ENCODE data around the gene C3orf52.

The C3orf52 gene

DNA sequence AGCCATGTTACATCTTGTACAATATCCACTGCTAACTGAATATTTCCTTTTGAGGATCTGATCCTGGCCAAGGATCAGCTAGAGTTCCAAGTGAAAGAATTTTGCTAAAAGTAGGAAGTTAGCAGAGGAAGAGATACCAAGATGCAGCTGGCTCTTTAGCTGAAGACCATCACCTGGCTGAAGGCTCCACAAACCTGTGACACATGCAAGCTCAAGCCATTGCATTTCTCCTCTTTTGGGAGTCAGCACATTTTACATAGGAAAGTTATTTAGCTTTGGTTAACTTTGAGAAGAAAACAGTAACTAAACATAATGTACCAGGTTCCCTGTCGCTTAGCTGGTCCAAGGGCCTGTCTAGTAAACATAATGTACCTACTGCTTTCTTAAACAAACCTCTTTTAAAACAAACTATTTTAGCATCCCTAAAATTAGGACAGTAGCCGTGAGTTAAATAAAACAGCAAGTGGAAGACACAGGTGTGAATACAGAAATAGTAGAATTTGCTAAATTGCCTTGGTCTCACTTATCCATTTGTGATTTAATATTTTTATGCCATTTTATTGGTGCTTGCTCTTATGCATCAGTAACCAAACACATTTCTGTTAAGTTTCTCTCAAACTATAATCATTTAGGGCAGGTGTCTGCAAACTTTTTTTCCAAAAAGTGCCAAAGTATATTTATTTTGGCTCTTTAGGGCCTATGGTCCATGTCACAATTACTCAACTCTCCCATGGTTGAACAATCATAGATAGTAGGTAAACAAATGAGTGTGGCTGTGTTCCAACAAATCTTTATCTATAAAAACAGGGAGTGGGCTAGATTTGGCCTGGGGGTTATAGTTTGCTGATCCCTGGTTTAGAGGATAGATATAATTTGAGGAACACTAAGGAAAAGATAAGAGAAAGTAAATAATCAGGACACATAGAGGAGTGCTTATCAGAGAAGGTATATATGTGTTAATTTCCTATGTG lies 35.7 kb downstream of the C3orf52 start:
- peaks cover 26% of the 10 kb centered on the region for H3K36me3 ChIP-seq (ENCODE audit: low read length)
- peak overlapping the region; percentile 44 for H3K9ac ChIP-seq (ENCODE audit: low read length)
- no peak overlapping the region for H2AFZ ChIP-seq (ENCODE audit: low read depth, low read length, severe bottlenecking)
- H3K27ac ChIP-seq (ENCODE audit: low read depth, low read length): peak overlapping the region; percentile 99
- H3K9me3 ChIP-seq (ENCODE audit: insufficient read depth, low read length): no peaks in the 10 kb centered on the region
- H3K27me3 ChIP-seq (ENCODE audit: low read length): no peaks in the 10 kb centered on the region
- peaks cover 82% of the 10 kb centered on the region for H3F3A ChIP-seq (ENCODE audit: insufficient read depth)
- peak overlapping the region; percentile 85 for H3K4me2 ChIP-seq (ENCODE audit: low read depth, low read length, poor library complexity, severe bottlenecking)
- H3K9me2 ChIP-seq (replicated peaks; ENCODE audit: insufficient read depth, low read length): no peaks in the 10 kb centered on the region
- no peak for TF ChIP-seq EZH2phosphoT487 (conservative IDR thresholded peaks at IDR 0.05; ENCODE audit: low read length)
- TF ChIP-seq, protein P1, sequence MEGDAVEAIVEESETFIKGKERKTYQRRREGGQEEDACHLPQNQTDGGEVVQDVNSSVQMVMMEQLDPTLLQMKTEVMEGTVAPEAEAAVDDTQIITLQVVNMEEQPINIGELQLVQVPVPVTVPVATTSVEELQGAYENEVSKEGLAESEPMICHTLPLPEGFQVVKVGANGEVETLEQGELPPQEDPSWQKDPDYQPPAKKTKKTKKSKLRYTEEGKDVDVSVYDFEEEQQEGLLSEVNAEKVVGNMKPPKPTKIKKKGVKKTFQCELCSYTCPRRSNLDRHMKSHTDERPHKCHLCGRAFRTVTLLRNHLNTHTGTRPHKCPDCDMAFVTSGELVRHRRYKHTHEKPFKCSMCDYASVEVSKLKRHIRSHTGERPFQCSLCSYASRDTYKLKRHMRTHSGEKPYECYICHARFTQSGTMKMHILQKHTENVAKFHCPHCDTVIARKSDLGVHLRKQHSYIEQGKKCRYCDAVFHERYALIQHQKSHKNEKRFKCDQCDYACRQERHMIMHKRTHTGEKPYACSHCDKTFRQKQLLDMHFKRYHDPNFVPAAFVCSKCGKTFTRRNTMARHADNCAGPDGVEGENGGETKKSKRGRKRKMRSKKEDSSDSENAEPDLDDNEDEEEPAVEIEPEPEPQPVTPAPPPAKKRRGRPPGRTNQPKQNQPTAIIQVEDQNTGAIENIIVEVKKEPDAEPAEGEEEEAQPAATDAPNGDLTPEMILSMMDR (IDR thresholded peaks at IDR 0.05; ENCODE audit: insufficient read depth, low read length, poor library complexity, severe bottlenecking): no peak
- no peaks in the 10 kb centered on the region for H4K20me1 ChIP-seq (ENCODE audit: low read depth, low read length)
- peak overlapping the region; percentile 25 for H3K4me3 ChIP-seq (ENCODE audit: insufficient read depth, low read length, poor library complexity, severe bottlenecking)
- peaks cover 16% of the 10 kb centered on the region; the same call in 1 of the 2 replicates for H3K79me2 ChIP-seq (ENCODE audit: insufficient read depth, low read length)

DNA sequence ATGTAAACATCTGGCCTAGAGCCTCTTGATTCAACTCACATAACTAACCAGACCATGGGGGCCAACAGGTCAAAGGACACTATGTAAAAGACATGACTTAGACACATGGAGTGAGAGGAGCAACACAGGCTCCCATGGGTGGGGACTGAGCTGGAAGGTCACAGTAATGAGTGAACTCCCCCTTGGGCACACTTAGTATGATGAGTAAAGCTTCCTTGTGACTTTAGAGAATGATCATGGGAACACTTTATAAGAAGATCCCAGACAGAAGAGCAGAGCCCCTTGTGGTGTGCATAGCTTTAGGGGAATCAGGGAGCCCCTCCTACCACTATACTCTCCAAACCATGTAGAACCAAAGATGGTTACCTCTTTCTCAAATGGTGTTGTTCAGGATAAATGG lies 36.7 kb downstream of the C3orf52 start:
- TF ChIP-seq EZH2phosphoT487 (conservative IDR thresholded peaks at IDR 0.05; ENCODE audit: low read length): no peak
- TF ChIP-seq, protein P1 (IDR thresholded peaks at IDR 0.05; ENCODE audit: insufficient read depth, low read length, poor library complexity, severe bottlenecking): no peak
- H4K20me1 ChIP-seq (ENCODE audit: low read depth, low read length): no peaks in the 10 kb centered on the region
- no peak overlapping the region for H2AFZ ChIP-seq (ENCODE audit: low read depth, low read length, severe bottlenecking)
- no peaks in the 10 kb centered on the region for H3K9me2 ChIP-seq (replicated peaks; ENCODE audit: insufficient read depth, low read length)
- peak overlapping the region; percentile 85 for H3K4me2 ChIP-seq (ENCODE audit: low read depth, low read length, poor library complexity, severe bottlenecking)
- H3K9ac ChIP-seq (ENCODE audit: low read length): peak overlapping the region; percentile 17; the same call in 1 of the 2 replicates
- H3K27me3 ChIP-seq (ENCODE audit: low read length): no peaks in the 10 kb centered on the region
- H3K36me3 ChIP-seq (ENCODE audit: low read length): peaks cover 35% of the 10 kb centered on the region
- H3K9me3 ChIP-seq (ENCODE audit: insufficient read depth, low read length): no peaks in the 10 kb centered on the region
- peaks cover 26% of the 10 kb centered on the region for H3K79me2 ChIP-seq (ENCODE audit: insufficient read depth, low read length)
- no peak overlapping the region for H3K4me3 ChIP-seq (ENCODE audit: insufficient read depth, low read length, poor library complexity, severe bottlenecking)
- H3F3A ChIP-seq (ENCODE audit: insufficient read depth): peaks cover 82% of the 10 kb centered on the region
- H3K27ac ChIP-seq (ENCODE audit: low read depth, low read length): peak overlapping the region; percentile 99

DNA sequence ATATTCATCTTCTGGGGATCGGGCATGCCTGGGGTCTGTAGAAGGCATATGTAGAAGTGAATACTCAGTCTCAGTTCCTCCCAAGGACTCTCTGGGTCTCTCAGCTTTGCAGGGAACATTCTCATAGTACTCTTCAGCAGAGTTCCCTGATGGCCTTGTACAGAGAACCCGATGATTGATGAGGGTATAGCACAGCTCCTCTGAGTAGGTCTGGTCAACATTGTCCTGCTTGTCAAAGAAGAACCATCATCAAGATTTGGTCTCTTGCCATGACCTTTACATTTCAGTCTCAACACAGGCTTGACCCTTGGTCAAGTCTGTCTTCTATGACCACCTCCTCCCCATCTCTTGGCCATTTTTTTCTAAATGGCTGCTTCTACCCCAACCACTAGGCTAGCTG lies 37.4 kb downstream of the C3orf52 start:
- H3K4me3 ChIP-seq (ENCODE audit: insufficient read depth, low read length, poor library complexity, severe bottlenecking): no peak overlapping the region
- no peak overlapping the region for H2AFZ ChIP-seq (ENCODE audit: low read depth, low read length, severe bottlenecking)
- H3K27ac ChIP-seq (ENCODE audit: low read depth, low read length): peak overlapping the region; percentile 99
- no peak overlapping the region; the same call in 1 of the 2 replicates for H3K9ac ChIP-seq (ENCODE audit: low read length)
- no peaks in the 10 kb centered on the region for H3K27me3 ChIP-seq (ENCODE audit: low read length)
- H3K9me3 ChIP-seq (ENCODE audit: insufficient read depth, low read length): no peaks in the 10 kb centered on the region
- H3K79me2 ChIP-seq (ENCODE audit: insufficient read depth, low read length): peaks cover 33% of the 10 kb centered on the region
- H4K20me1 ChIP-seq (ENCODE audit: low read depth, low read length): no peaks in the 10 kb centered on the region
- peaks cover 82% of the 10 kb centered on the region for H3F3A ChIP-seq (ENCODE audit: insufficient read depth)
- peaks cover 42% of the 10 kb centered on the region for H3K36me3 ChIP-seq (ENCODE audit: low read length)
- no peak for TF ChIP-seq EZH2phosphoT487 (conservative IDR thresholded peaks at IDR 0.05; ENCODE audit: low read length)
- TF ChIP-seq, protein P1 (IDR thresholded peaks at IDR 0.05; ENCODE audit: insufficient read depth, low read length, poor library complexity, severe bottlenecking): no peak
- H3K4me2 ChIP-seq (ENCODE audit: low read depth, low read length, poor library complexity, severe bottlenecking): peak overlapping the region; percentile 85
- no peaks in the 10 kb centered on the region for H3K9me2 ChIP-seq (replicated peaks; ENCODE audit: insufficient read depth, low read length)
